GM19193 (cell line): ENCODE results near the gene CHST2.
A peak's percentile ranks its signal among the peaks of the same experiment; 100 is the strongest.

Experiments
- POLR2A ChIP-seq: IDR thresholded peaks from 4 replicates; pipeline ENCODE4 v1.6.1; 2011; ENCODE audit not compliant: insufficient read depth, insufficient read length; ENCODE audit errors: extremely low read depth

The CHST2 gene

GRCh38 chr3:143119009-143119914 is at the start of gene CHST2:
Gene CHST2 (plus strand): TSS chr3:143119771. CDS start chr3:143120817, 1,046 bp downstream.
- TF ChIP-seq POLR2A = peak; percentile 59

GRCh38 chr3:143070977-143071551 is 48.5 kb upstream of the CHST2 start:
- no peak for TF ChIP-seq POLR2A

- no peak for TF ChIP-seq POLR2A
These were observed 47.8 kb upstream of the CHST2 start for GRCh38 chr3:143071776-143072175.

- no peak for TF ChIP-seq POLR2A
These were observed 40.7 kb upstream of the CHST2 start for GRCh38 chr3:143078883-143079282.

- no peak for TF ChIP-seq POLR2A
These were observed 39.4 kb upstream of the CHST2 start for GRCh38 chr3:143080196-143080595.

- no peak for TF ChIP-seq POLR2A
These were observed 38.2 kb upstream of the CHST2 start for GRCh38 chr3:143081365-143081764.

GRCh38 chr3:143081844-143082778 is 37.5 kb upstream of the CHST2 start:
- no peak for TF ChIP-seq POLR2A

- TF ChIP-seq POLR2A = no peak
These were observed 35.8 kb upstream of the CHST2 start for GRCh38 chr3:143083781-143084180.

GRCh38 chr3:143084856-143085731 is 34.5 kb upstream of the CHST2 start:
- TF ChIP-seq POLR2A = no peak

- TF ChIP-seq POLR2A = no peak
These were observed 30.7 kb upstream of the CHST2 start for GRCh38 chr3:143088835-143089234.

- no peak for TF ChIP-seq POLR2A
These were observed 29.6 kb upstream of the CHST2 start for GRCh38 chr3:143089965-143090364.

GRCh38 chr3:143090486-143090885 is 29.1 kb upstream of the CHST2 start:
- TF ChIP-seq POLR2A = no peak

- TF ChIP-seq POLR2A = no peak
These were observed 28.4 kb upstream of the CHST2 start for GRCh38 chr3:143090976-143091837.
